Stimulated activated CD8-positive, alpha-beta memory T cell treated with anti-CD3 and anti-CD28 coated beads, Interleukin-7, amount 100 ng/mL, for 24 hours (primary cell): ENCODE data around the gene LURAP1L.
"Not testable (repeated sequence)": the region's sequence is repeated elsewhere in the genome, so short reads cannot be mapped to it uniquely, and the experiment has no call there.

Experiments used
- DNase-seq: peaks from one replicate; pipeline ENCODE4 v3.0.0-alpha.2; 2020; ENCODE audit warnings: low read depth

The LURAP1L gene

DNA sequence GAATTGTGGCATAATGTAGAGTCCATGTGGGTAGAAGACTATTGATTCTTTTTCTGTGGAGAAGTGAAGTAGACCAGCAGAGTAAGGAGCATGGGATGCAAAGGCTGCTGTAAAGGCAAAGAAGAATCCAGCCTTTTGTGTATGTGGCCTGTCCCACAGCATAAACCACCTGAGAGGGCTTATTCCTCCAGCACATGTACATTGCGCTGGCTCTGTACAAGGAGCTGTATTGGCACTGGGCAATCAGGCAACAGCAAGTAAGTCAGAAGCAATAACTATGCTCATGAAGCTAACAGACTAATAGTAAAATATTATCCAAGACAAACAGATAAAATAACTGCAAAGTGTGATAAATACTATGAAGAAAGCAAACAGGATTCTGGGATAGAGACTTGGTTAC lies 86.2 kb downstream of the LURAP1L start:
- DNase-seq: no peak

DNA sequence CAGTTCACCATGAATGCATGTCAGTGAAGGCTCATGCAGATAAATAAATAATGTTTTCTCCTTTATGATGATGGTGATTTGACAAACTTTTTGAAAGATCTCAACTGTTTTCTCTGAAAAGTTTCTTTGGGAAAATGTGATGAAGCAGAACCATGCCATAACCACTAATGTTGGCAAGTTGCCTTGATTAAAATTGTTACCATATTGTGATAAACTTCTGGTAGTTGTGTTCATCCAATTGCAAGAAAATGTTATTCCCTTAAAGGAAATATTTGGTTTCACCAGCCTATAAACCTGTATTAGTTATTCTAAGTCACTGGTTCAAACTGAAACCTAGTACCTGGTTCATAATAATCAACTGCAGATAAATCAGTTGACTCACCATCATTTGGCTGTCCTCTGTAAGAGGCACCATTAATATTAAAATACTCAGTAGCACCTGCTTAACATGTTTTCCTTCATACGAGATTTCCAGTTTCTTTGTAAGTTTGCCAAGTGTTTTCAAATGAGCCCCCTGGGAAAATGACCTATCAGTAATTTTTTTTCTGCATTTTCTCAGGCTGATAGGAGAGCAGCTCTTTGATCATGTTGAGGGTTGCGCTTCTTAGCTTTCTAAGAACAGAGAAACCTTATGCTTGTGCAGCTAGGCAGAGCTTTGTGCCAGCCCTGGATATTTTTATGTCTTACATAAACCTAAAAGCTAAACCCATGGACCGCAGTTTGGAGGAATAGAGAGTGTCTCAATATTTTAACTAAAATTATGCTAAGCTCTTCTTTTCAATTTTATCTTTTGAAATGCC lies 88.0 kb downstream of the LURAP1L start:
- no peak for DNase-seq

DNA sequence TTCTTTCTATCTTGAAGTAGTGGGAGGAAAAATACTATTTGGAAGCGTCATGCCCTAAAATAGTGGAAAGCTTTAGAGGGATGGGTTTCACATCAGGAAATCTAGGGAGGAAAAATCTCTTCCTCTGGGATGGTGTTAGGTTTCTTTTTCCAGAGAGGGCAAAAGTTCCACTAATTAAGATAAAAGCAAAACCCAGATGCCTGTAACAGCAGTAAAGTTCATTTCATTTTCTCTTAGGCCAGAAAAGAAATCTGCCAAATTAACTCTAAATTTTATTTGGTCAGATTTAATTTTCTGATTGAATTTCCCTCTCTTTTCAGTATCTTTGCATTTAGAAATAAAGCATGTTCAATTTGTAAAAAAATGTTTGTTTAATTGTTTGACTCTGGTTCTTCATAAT lies 88.8 kb downstream of the LURAP1L start:
- no peak for DNase-seq

GRCh38 chr9:12865380-12865779 lies 90.6 kb downstream of the LURAP1L start:
- DNase-seq: not testable (repeated sequence)
